ENCODE measurements around the gene VPS35.

VPS35 gene

DNA sequence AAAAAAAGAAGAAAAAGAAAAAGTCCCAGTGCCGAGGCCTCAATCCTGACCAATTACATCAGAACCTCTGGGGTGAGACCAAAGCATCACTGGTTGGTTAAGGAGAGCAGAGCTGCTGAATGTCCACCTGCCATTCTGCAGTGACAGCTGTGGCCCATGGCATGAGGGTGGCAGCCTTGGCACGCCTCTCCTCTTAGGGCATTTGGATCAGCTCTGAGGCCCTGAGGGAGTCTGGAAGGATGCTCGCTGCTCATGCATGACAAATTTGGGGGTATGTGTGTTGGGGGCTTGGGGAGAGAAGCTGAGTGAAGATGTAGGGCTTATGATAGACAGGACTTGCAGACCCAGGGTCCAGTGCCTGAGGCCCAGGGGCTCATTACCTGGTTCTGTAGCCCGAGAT is 32.9 kb upstream of the VPS35 start:
- TF ChIP-seq, protein P1, sequence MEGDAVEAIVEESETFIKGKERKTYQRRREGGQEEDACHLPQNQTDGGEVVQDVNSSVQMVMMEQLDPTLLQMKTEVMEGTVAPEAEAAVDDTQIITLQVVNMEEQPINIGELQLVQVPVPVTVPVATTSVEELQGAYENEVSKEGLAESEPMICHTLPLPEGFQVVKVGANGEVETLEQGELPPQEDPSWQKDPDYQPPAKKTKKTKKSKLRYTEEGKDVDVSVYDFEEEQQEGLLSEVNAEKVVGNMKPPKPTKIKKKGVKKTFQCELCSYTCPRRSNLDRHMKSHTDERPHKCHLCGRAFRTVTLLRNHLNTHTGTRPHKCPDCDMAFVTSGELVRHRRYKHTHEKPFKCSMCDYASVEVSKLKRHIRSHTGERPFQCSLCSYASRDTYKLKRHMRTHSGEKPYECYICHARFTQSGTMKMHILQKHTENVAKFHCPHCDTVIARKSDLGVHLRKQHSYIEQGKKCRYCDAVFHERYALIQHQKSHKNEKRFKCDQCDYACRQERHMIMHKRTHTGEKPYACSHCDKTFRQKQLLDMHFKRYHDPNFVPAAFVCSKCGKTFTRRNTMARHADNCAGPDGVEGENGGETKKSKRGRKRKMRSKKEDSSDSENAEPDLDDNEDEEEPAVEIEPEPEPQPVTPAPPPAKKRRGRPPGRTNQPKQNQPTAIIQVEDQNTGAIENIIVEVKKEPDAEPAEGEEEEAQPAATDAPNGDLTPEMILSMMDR (IDR thresholded peaks at IDR 0.05; ENCODE audit: insufficient read depth, low read depth, low read length, missing control alignments) = no peak
- H3K4me3 ChIP-seq (ENCODE audit: low read depth, low read length) = no peak overlapping the region
- DNase-seq (ENCODE audit: low read depth) = no peak

DNA sequence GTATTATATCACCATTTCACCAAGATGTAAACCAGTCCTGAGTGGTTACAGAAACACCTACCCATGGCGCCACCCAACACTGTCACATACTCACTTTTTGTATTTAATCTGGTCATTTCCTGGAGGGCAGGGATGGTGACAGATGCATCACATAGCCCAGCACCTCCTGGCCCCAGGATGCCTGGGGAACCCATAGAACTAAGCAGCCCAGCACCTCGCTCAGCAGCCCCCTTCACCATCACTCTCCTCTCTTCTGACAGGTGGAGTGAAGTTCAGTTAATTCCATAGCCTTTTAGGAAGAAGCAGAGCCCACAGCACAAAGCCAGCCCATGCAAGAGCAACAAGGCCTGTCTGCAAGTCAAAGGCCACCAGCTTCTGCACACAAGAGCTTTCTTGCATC is 31.6 kb upstream of the VPS35 start:
- TF ChIP-seq, protein P1 (IDR thresholded peaks at IDR 0.05; ENCODE audit: insufficient read depth, low read depth, low read length, missing control alignments) = no peak
- DNase-seq (ENCODE audit: low read depth) = no peak
- H3K4me3 ChIP-seq (ENCODE audit: low read depth, low read length) = no peak overlapping the region

DNA sequence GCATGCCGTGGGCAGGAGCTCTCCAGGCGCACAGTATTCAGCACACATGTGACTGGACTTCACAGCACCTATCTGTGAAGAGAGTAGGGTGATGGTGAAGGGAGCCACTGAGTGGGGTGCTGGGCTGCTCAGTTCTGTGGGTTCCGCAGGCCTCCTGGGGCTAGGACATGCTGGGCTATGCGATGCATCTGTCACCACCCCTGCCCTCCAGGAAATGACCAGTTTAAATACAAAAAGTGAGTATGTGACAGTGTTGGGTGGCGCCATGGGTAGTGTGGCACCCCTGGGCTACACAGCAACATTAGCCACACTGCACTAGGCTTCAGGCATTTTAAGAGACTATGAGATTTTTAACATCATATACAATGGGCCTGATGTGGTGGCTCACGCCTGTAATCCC is 30.6 kb upstream of the VPS35 start:
- no peak for DNase-seq (ENCODE audit: low read depth)
- no peak overlapping the region for H3K4me3 ChIP-seq (ENCODE audit: low read depth, low read length)
- TF ChIP-seq, protein P1 (IDR thresholded peaks at IDR 0.05; ENCODE audit: insufficient read depth, low read depth, low read length, missing control alignments) = no peak

DNA sequence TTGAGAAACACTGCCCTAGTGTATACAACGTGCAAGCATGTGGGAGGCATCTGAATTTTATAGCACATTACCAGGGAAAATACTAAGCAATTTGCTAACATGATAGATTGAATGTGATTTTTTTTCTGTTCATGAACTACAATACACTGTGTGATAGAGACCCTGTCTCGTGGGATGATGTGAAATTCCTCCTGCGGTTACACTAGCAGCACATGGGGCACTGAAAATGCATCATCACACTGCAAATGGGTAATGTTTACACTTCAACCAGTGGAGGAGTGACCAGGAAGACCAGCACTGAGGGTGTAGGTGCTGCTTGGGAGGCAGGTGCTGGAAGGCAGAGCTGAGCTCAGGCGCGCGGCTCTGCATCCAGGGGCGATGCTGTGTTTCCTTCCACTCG is 29.2 kb upstream of the VPS35 start:
- TF ChIP-seq, protein P1 (IDR thresholded peaks at IDR 0.05; ENCODE audit: insufficient read depth, low read depth, low read length, missing control alignments) = no peak
- no peak overlapping the region for H3K4me3 ChIP-seq (ENCODE audit: low read depth, low read length)
- no peak for DNase-seq (ENCODE audit: low read depth)

DNA sequence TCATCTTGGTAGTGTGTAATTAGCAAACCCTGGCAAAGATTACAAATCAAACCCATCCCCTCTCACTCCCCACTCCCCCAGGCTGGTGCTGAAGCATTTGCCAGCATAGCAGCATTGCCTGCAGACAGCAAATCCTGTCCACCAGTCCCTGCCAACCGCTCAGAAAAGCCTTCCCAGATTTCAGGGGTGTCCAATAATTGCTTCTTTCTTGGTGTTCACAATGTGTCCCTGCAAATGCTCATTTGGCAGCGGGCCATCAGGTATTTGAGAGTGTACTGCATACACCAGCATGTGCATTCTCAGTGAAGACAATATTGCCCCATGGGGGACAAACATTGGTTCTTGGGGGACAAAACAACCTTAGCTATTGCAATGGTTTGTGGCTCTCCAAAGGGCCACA is 28.7 kb upstream of the VPS35 start:
- TF ChIP-seq, protein P1 (IDR thresholded peaks at IDR 0.05; ENCODE audit: insufficient read depth, low read depth, low read length, missing control alignments) = no peak
- no peak for DNase-seq (ENCODE audit: low read depth)
- no peak overlapping the region for H3K4me3 ChIP-seq (ENCODE audit: low read depth, low read length)

DNA sequence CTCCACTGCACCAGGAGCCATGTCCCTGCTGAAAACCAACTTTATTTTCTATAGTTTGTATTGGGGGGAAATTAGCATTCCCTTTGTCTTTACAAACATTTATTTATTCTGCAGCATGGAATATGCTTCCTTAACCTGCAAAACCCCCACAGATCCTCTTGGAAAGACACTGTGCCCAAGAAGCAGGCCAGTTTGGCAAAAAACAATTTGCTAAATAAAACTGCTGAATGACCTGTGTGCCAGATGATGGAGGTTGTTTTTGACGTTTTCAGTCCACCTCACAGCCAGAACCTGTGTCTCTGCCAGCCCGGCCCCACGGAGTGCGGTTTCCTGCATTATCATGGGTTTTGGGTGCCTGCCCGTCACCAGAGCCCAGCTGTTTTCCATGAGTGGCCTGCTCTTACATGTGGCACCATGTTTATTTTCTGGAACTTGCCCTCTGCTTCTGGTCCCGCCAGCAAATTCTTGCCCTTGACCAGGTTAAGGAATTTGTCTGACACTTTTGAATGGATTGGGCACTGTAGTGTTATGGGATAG is 26.9 kb upstream of the VPS35 start:
- DNase-seq (ENCODE audit: low read depth) = no peak
- TF ChIP-seq, protein P1 (IDR thresholded peaks at IDR 0.05; ENCODE audit: insufficient read depth, low read depth, low read length, missing control alignments) = no peak
- no peak overlapping the region for H3K4me3 ChIP-seq (ENCODE audit: low read depth, low read length)
